IMR-90 (cell line): ENCODE measurements around the gene ALG1.

Source experiments
- BHLHE40 ChIP-seq: fragments of 150-350 bp; IDR thresholded peaks from 2 replicates; pipeline ENCODE4 v1.6.1; 2016; ENCODE audit warnings: mild to moderate bottlenecking, low read depth, low read length
- CTCF ChIP-seq: conservative IDR thresholded peaks from 2 replicates; pipeline ENCODE4 v1.5.1; 2012; ENCODE audit warnings: mild to moderate bottlenecking, low read depth, low read length, improper control_type of control experiment
- MAFK ChIP-seq: IDR thresholded peaks from 2 replicates; pipeline ENCODE4 v1.6.1; 2012; ENCODE audit warnings: low read depth, low read length, improper control_type of control experiment
- MXI1 ChIP-seq: IDR thresholded peaks from 2 replicates; pipeline ENCODE4 v1.6.1; 2012; ENCODE audit warnings: low read depth, mild to moderate bottlenecking, low read length, moderate library complexity, borderline replicate concordance
- POLR2A ChIP-seq: IDR thresholded peaks from 2 replicates; pipeline ENCODE4 v1.6.1; 2012; ENCODE audit warnings: mild to moderate bottlenecking, low read depth, low read length
- RCOR1 ChIP-seq: IDR thresholded peaks from 2 replicates; pipeline ENCODE4 v1.6.1; 2012; ENCODE audit warnings: mild to moderate bottlenecking, low read length, improper control_type of control experiment; ENCODE audit not compliant: insufficient replicate concordance
- RFX5 ChIP-seq: IDR thresholded peaks from 2 replicates; pipeline ENCODE4 v1.8.0; 2012; ENCODE audit warnings: low read depth, mild to moderate bottlenecking, low read length, moderate library complexity
- SMC3 ChIP-seq: fragments of 150-350 bp; IDR thresholded peaks from 2 replicates; pipeline ENCODE4 v1.6.1; 2016; ENCODE audit warnings: low read depth, mild to moderate bottlenecking, antibody characterized with exemption, low read length, moderate library complexity
- USF2 ChIP-seq: fragments of 150-350 bp; IDR thresholded peaks from 2 replicates; pipeline ENCODE4 v1.6.1; 2017; ENCODE audit warnings: mild to moderate bottlenecking, antibody characterized with exemption, low read length, low read depth

GRCh38 chr16:5044011-5044540 lies 27.6 kb upstream of the ALG1 start:
- TF ChIP-seq CTCF = no peak
- TF ChIP-seq RFX5 = no peak
- TF ChIP-seq RCOR1 = no peak
- TF ChIP-seq MXI1 = no peak
- TF ChIP-seq POLR2A = no peak
- no peak for TF ChIP-seq SMC3
- no peak for TF ChIP-seq USF2
- TF ChIP-seq BHLHE40 = no peak
- TF ChIP-seq MAFK = no peak
